ENCODE results near the gene UCP2. TPM values are rescaled to one million over a fixed set of nuclear protein-coding genes. Genes with fewer than 3 reads are reported as not detected.
A peak's percentile ranks its signal among the peaks of the same experiment; 100 is the strongest.

UCP2 gene
- total and polyA plus RNA-seq, 10 of the 15 experiments (the other 5 are each of a cell fraction or from before 2014, with no cell fraction given) = 32.9 to 248 (median 154) TPM

DNA sequence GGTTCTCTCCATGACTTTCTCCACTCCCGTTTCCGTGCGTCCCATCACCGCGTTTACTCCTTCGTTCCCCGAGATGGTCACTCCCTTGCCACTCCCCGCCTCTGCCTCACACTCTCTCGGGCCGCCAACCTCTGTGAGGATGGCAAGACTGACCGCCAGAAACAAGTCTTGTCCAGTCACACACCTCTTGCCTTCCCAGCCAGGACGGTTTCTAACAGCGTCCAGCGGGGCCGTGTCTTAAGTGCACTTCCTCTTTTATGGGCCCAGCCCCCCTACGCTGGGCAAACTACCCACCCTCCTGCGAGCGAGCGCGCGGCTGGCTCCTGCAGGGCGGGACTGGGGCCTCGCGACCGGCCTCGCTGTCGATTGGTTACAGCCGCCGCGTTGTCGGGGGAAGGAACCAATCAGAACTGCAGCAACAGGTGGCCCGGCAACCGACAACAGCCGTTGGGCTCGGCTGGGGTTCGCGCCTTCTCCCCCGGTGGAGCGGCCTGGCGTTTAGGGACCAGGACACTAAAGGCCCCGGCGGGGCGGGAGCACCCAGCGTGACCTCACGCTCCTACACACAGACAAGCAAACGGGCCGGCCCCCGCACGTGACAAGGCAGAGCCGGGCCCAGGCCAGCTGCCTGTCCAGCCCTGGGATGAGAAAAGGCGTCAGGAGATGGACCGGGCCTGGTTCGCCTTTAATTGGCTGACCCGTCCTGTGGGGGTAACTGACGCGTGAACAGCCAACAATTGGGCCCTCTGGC lies 522 bp upstream of the UCP2 start:
- FAIRE-seq (no peak), DNase-seq (ENCODE audit: low read depth, low spot score) (peak; percentile 89), ATAC-seq (peak; percentile 85)
- no peaks in the 10 kb centered on the region for H4K20me1 ChIP-seq (ENCODE audit: control insufficient read depth, insufficient read depth)
- intact Hi-C loops (cut with micrococcal nuclease; ENCODE audit: unreplicated experiment) (loop anchor here (5.0 kb wide), 2 partner anchors 39 to 189 kb away; partner anchors contain the start of genes C2CD3 and PPME1), in situ Hi-C loops (cut with MboI) (no loop called here)
- H3K9ac ChIP-seq (ENCODE audit: control insufficient read depth, insufficient read depth, low read length) = peak overlapping the region; percentile 85
- SMC1A ChIA-PET (ENCODE audit: uncharacterized antibody, unreplicated experiment) = interaction anchor here (0.8 to 5.5 kb wide), 7 partner anchors 8 to 204 kb away, joined by 4 to 49 read pairs (median 9); no protein-coding TSS in a partner anchor
- CTCF ChIA-PET = no interaction called here
- H3K36me3 ChIP-seq (ENCODE audit: control insufficient read depth in 2 of 2, insufficient read depth in 2 of 2, low read length in 1 of 2) = peaks cover 0 to 4% of the 10 kb centered on the region in 2 experiments; a peak in 2 of 4 replicates
- POLR2A ChIA-PET = interaction anchor here (0.5 to 4.3 kb wide), 14 partner anchors 8 to 467 kb away, joined by 3 to 41 read pairs (median 4); partner anchors contain the start of genes C2CD3, PPME1 and RAB6A
- no TSS peak for BruUV-seq (replicated peaks)
- under 1% methylated on average over 56 of the region's 56 CpGs for WGBS (ENCODE audit: insufficient coverage, insufficient replicate concordance, low lambda C conversion rate, missing lambda C conversion rate)
- RAD21 ChIA-PET (ENCODE audit: unreplicated experiment) = interaction anchor here (0.9 to 5.1 kb wide), 7 partner anchors 9 to 188 kb away, joined by 3 to 47 read pairs (median 7); partner anchors contain the start of genes C2CD3 and PPME1
- H3K27ac ChIP-seq (ENCODE audit: control insufficient read depth, insufficient read depth) = peak overlapping the region; percentile 85
- peaks cover 46% of the 10 kb centered on the region for H3K79me2 ChIP-seq (ENCODE audit: control insufficient read depth, insufficient read depth, low read length)
- no peaks in the 10 kb centered on the region for H3K9me3 ChIP-seq (replicated peaks; ENCODE audit: control insufficient read depth, insufficient read depth, low read length)
- H3K4me1 ChIP-seq (ENCODE audit: control insufficient read depth, insufficient read depth, low read length) = peaks cover 29% of the 10 kb centered on the region
- H3K4me3 ChIP-seq = peak overlapping the region; percentile 79
- H2AFZ ChIP-seq (ENCODE audit: control insufficient read depth, low read depth, low read length) = peak overlapping the region; percentile 84
- no peaks in the 10 kb centered on the region for H3K27me3 ChIP-seq (replicated peaks in 1 of 2; ENCODE audit: control insufficient read depth in 2 of 2, insufficient read depth in 2 of 2, low read length in 1 of 2)
- H3K4me2 ChIP-seq (ENCODE audit: control insufficient read depth, insufficient read depth) = peak overlapping the region; percentile 99
- TF ChIP-seq BRCA1 (IDR thresholded peaks at IDR 0.05; ENCODE audit: low read depth, low read length) (no peak), PAX5 (IDR thresholded peaks at IDR 0.05; ENCODE audit: borderline replicate concordance, low read depth, low read length) (peak; percentile 85), NBN (IDR thresholded peaks at IDR 0.05) (peak; percentile 93), CHD4 (IDR thresholded peaks at IDR 0.05) (no peak), KDM1A (IDR thresholded peaks at IDR 0.05; ENCODE audit: borderline replicate concordance) (no peak), CBX5 (IDR thresholded peaks at IDR 0.05; ENCODE audit: low read depth) (no peak), SMAD1 (IDR thresholded peaks at IDR 0.05; ENCODE audit: low read depth, partially characterized antibody) (peak; percentile 65), SPI1 (IDR thresholded peaks at IDR 0.05; ENCODE audit: borderline replicate concordance, insufficient read depth, low read depth, low read length) (peak; percentile 99)
- TF ChIP-seq, protein P1, sequence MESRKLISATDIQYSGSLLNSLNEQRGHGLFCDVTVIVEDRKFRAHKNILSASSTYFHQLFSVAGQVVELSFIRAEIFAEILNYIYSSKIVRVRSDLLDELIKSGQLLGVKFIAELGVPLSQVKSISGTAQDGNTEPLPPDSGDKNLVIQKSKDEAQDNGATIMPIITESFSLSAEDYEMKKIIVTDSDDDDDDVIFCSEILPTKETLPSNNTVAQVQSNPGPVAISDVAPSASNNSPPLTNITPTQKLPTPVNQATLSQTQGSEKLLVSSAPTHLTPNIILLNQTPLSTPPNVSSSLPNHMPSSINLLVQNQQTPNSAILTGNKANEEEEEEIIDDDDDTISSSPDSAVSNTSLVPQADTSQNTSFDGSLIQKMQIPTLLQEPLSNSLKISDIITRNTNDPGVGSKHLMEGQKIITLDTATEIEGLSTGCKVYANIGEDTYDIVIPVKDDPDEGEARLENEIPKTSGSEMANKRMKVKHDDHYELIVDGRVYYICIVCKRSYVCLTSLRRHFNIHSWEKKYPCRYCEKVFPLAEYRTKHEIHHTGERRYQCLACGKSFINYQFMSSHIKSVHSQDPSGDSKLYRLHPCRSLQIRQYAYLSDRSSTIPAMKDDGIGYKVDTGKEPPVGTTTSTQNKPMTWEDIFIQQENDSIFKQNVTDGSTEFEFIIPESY (IDR thresholded peaks at IDR 0.05) = no peak
- TF ChIP-seq, protein P2, sequence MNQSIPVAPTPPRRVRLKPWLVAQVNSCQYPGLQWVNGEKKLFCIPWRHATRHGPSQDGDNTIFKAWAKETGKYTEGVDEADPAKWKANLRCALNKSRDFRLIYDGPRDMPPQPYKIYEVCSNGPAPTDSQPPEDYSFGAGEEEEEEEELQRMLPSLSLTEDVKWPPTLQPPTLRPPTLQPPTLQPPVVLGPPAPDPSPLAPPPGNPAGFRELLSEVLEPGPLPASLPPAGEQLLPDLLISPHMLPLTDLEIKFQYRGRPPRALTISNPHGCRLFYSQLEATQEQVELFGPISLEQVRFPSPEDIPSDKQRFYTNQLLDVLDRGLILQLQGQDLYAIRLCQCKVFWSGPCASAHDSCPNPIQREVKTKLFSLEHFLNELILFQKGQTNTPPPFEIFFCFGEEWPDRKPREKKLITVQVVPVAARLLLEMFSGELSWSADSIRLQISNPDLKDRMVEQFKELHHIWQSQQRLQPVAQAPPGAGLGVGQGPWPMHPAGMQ (IDR thresholded peaks at IDR 0.05; ENCODE audit: borderline replicate concordance) = no peak
- TF ChIP-seq, protein P3, sequence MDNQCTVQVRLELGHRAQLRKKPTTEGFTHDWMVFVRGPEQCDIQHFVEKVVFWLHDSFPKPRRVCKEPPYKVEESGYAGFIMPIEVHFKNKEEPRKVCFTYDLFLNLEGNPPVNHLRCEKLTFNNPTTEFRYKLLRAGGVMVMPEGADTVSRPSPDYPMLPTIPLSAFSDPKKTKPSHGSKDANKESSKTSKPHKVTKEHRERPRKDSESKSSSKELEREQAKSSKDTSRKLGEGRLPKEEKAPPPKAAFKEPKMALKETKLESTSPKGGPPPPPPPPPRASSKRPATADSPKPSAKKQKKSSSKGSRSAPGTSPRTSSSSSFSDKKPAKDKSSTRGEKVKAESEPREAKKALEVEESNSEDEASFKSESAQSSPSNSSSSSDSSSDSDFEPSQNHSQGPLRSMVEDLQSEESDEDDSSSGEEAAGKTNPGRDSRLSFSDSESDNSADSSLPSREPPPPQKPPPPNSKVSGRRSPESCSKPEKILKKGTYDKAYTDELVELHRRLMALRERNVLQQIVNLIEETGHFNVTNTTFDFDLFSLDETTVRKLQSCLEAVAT (IDR thresholded peaks at IDR 0.05) = peak; percentile 81
- TF ChIP-seq, protein P4, sequence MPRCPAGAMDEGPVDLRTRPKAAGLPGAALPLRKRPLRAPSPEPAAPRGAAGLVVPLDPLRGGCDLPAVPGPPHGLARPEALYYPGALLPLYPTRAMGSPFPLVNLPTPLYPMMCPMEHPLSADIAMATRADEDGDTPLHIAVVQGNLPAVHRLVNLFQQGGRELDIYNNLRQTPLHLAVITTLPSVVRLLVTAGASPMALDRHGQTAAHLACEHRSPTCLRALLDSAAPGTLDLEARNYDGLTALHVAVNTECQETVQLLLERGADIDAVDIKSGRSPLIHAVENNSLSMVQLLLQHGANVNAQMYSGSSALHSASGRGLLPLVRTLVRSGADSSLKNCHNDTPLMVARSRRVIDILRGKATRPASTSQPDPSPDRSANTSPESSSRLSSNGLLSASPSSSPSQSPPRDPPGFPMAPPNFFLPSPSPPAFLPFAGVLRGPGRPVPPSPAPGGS (IDR thresholded peaks at IDR 0.05; ENCODE audit: borderline replicate concordance, insufficient read depth, low read depth, low read length, poor library complexity, severe bottlenecking) = no peak
- TF ChIP-seq, protein P5, sequence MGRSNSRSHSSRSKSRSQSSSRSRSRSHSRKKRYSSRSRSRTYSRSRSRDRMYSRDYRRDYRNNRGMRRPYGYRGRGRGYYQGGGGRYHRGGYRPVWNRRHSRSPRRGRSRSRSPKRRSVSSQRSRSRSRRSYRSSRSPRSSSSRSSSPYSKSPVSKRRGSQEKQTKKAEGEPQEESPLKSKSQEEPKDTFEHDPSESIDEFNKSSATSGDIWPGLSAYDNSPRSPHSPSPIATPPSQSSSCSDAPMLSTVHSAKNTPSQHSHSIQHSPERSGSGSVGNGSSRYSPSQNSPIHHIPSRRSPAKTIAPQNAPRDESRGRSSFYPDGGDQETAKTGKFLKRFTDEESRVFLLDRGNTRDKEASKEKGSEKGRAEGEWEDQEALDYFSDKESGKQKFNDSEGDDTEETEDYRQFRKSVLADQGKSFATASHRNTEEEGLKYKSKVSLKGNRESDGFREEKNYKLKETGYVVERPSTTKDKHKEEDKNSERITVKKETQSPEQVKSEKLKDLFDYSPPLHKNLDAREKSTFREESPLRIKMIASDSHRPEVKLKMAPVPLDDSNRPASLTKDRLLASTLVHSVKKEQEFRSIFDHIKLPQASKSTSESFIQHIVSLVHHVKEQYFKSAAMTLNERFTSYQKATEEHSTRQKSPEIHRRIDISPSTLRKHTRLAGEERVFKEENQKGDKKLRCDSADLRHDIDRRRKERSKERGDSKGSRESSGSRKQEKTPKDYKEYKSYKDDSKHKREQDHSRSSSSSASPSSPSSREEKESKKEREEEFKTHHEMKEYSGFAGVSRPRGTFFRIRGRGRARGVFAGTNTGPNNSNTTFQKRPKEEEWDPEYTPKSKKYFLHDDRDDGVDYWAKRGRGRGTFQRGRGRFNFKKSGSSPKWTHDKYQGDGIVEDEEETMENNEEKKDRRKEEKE (IDR thresholded peaks at IDR 0.05) = no peak

All from GM12878 (cell line).